HG03196 (cell line): ENCODE measurements around the gene FLAD1.
"Not testable (repeated sequence)": the region's sequence is repeated elsewhere in the genome, so short reads cannot be mapped to it uniquely, and the experiment has no call there.

ENCODE experiments used
- ATAC-seq: cut with Tn5 transposase; IDR thresholded peaks from one replicate; pipeline ENCODE4 v1.9.1; 2021; ENCODE audit not compliant: unreplicated experiment

FLAD1 gene

GRCh38 chr1:154967331-154967950 lies 15.7 kb upstream of the FLAD1 start:
- ATAC-seq, result no peak

- no peak for ATAC-seq
These were observed 14.4 kb upstream of the FLAD1 start for GRCh38 chr1:154968731-154969130.

- no peak for ATAC-seq
These were observed 13.9 kb upstream of the FLAD1 start for GRCh38 chr1:154969246-154969645.

- no peak for ATAC-seq
These were observed 13.2 kb upstream of the FLAD1 start for GRCh38 chr1:154969860-154970452.

- no peak for ATAC-seq
These were observed 12.4 kb upstream of the FLAD1 start, which contains the start of gene SHC1 for GRCh38 chr1:154970631-154971340. SHC1 (minus strand) TSS chr1:154970747; CDS start chr1:154970526, 221 bp downstream.

GRCh38 chr1:154971341-154971998 lies 11.7 kb upstream of the FLAD1 start:
- no peak for ATAC-seq

- no peak for ATAC-seq
These were observed 11.0 kb upstream of the FLAD1 start for GRCh38 chr1:154972213-154972516.

GRCh38 chr1:154972517-154973343 lies 10.4 kb upstream of the FLAD1 start:
- ATAC-seq, result no peak

- peak; percentile 19 for ATAC-seq
These were observed 9.6 kb upstream of the FLAD1 start for GRCh38 chr1:154973344-154974101.

GRCh38 chr1:154974102-154974807 lies 8.9 kb upstream of the FLAD1 start, which contains the start of gene CKS1B:
CKS1B (plus strand) TSS chr1:154974681; CDS start chr1:154974746, 65 bp downstream.
- ATAC-seq, result peak; percentile 70

- peak; percentile 46 for ATAC-seq
These were observed 8.2 kb upstream of the FLAD1 start for GRCh38 chr1:154974808-154975408.

- no peak for ATAC-seq
These were observed 7.6 kb upstream of the FLAD1 start for GRCh38 chr1:154975409-154976059.

GRCh38 chr1:154977762-154978161 lies 5.4 kb upstream of the FLAD1 start:
- not testable (repeated sequence) for ATAC-seq

- no peak for ATAC-seq
These were observed 4.8 kb upstream of the FLAD1 start for GRCh38 chr1:154978360-154978759.

- ATAC-seq, result no peak
These were observed 803 bp upstream of the FLAD1 start for GRCh38 chr1:154982341-154982740.

GRCh38 chr1:154983776-154984466 lies 777 bp downstream of the FLAD1 start:
- no peak for ATAC-seq

GRCh38 chr1:154986736-154987135 lies 3.6 kb downstream of the FLAD1 start:
- ATAC-seq, result not testable (repeated sequence)

- ATAC-seq, result no peak
These were observed 4.2 kb downstream of the FLAD1 start for GRCh38 chr1:154987326-154987725.
